GM12864 (cell line): ENCODE data around the gene NPTX2.

Experiments
- DNase-seq: peaks from one replicate; pipeline ENCODE4 v3.0.0-alpha.2; 2011; ENCODE audit warnings: low read depth
- H3K4me3 ChIP-seq: 2 replicates; pipeline ENCODE4 v1.5.1; 2011; ENCODE audit warnings: mild to moderate bottlenecking, low read depth, low read length, control low read depth
- TF ChIP-seq, protein P1 (sequence below): IDR thresholded peaks from 2 replicates; pipeline ENCODE4 v1.5.1; 2011; ENCODE audit warnings: low read depth, mild to moderate bottlenecking, moderate library complexity, low read length, control low read depth, inconsistent platforms; ENCODE audit errors: missing control alignments

The NPTX2 gene

DNA sequence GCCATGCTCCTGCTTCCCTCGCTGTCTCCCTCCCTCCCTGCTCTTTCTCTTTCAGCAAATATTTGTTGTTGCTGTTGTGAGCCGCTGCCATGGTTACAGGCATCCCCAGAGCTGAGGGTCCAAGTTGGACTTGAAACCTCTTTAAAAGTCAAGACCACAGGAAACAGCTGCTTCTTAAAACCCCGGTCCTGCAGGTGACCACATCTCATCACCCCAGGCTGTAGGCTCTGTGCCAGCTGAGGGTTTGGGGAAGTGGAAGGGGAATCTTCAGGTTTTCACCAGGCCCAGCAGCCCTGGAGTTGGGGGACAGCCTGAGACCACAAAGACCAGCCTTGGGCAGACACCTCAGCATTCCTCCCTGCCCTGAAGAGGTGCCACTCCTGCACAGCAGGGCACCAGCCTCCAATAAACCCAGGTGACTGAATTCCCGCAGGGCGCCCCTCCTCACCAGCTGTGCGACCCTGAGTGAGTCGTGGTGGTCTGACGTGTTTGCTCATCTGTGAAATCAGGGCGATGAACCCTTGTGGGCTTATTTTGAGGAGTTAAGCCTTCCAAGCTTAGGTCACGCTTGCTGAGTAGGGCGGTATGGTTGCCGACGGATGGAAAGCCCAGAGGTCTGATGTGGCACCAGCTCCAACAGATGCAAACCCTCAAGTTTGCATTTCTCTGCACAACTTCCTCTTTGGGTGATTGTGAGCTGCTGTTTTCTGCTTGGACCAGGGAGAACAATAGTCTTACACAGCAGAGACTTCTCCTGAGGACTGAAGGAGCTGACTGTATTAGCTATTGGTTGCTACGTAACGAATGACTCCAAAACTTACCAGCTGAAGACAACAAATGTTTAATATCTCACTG lies 24.8 kb downstream of the NPTX2 start:
- DNase-seq: peak; percentile 83
- TF ChIP-seq, protein P1, sequence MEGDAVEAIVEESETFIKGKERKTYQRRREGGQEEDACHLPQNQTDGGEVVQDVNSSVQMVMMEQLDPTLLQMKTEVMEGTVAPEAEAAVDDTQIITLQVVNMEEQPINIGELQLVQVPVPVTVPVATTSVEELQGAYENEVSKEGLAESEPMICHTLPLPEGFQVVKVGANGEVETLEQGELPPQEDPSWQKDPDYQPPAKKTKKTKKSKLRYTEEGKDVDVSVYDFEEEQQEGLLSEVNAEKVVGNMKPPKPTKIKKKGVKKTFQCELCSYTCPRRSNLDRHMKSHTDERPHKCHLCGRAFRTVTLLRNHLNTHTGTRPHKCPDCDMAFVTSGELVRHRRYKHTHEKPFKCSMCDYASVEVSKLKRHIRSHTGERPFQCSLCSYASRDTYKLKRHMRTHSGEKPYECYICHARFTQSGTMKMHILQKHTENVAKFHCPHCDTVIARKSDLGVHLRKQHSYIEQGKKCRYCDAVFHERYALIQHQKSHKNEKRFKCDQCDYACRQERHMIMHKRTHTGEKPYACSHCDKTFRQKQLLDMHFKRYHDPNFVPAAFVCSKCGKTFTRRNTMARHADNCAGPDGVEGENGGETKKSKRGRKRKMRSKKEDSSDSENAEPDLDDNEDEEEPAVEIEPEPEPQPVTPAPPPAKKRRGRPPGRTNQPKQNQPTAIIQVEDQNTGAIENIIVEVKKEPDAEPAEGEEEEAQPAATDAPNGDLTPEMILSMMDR: no peak
- H3K4me3 ChIP-seq: no peak overlapping the region

DNA sequence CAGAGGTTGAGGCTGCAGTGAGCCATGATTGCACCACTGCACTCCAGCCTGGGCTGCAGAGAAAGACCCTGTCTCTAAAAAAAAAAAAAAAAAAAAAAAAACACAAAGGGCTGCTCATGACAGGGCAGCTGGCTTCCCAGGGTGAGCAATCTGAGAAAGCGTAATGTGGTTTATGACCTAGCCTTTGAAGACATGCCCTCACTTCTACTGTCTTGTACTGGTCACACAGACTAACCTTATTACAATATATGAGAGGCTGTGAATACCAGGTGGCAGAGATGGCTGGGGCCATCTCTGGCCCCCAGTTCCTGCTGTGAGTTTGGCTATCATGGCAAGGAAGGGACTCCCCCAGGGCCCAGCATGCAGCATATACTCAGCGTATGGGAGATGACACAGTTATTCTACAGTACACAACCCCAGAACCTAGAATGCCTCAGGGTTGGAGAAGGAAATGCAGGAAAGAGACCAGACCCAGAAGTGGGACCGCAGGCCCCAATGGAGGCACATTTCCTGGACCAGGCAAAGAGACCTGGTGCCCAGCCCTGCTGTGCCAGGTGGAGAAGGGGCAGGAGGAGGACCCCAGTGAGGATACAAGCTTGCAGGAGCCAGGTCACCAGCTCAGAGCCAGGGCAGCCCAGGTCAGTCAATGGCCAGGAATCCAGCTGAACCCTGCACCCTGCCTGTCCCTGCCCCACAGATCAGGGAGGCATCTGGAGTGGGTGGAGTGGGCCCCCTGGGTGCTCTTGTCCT lies 26.3 kb downstream of the NPTX2 start:
- no peak overlapping the region for H3K4me3 ChIP-seq
- TF ChIP-seq, protein P1: no peak
- DNase-seq: no peak

DNA sequence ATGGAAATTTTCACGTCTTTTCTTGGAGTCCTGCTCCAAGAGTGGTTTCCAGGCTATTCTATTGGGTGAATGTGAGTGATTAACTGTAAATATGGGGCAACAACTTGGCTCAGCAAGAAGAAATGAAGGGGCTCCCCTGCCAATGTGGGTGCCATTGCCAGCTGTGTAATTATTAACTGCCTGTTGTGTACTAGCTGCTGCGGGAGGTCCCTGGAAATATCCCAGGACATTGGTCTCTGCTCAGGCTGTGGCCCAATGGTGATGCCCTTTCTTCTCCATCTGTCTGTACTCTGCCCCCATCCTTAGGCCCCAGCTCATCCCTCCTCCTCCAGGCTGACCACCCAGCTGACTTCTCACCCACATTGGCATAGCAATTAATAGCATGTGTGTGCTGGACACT lies 29.4 kb downstream of the NPTX2 start:
- TF ChIP-seq, protein P1: no peak
- DNase-seq: no peak
- no peak overlapping the region for H3K4me3 ChIP-seq

DNA sequence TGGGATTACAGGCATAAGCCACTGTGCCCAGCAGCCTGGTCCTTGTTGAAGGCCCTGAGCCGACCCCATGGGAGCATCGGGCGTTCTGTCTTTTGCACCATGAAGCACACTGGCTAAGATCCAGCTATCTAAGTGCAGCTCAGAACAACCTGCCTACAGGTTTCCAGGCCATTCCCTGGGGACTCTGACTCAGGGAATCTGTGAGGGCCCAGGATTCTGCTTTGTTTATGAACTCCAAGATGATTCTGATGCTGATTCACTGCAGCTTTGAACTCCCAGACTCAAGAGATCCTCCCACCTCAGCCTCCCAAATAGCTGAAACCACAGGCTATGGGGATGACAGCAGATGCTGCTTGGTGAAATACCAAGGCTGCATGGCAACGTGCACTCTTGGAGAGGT lies 30.2 kb downstream of the NPTX2 start:
- no peak for DNase-seq
- TF ChIP-seq, protein P1: no peak
- no peak overlapping the region for H3K4me3 ChIP-seq

DNA sequence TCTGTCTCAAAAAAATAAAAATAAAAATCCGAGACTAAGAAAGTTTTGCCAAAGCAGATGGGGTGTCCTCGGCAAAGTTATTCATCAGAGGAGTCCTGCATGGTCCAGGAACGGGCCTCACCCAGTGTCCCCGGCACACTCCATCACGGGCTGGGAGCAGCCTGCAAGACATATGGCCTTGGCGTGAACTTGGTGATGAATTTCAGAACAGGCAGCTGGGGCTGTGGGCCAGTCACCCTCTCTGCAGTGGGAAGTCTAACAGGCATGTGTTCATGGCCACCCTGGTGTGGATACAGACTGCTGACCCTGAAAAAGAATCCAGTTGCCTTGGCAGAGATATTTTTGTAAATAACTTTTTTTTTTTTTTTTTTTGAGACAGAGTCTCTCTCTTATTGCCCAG lies 34.7 kb downstream of the NPTX2 start:
- no peak for DNase-seq
- H3K4me3 ChIP-seq: no peak overlapping the region
- TF ChIP-seq, protein P1: no peak

DNA sequence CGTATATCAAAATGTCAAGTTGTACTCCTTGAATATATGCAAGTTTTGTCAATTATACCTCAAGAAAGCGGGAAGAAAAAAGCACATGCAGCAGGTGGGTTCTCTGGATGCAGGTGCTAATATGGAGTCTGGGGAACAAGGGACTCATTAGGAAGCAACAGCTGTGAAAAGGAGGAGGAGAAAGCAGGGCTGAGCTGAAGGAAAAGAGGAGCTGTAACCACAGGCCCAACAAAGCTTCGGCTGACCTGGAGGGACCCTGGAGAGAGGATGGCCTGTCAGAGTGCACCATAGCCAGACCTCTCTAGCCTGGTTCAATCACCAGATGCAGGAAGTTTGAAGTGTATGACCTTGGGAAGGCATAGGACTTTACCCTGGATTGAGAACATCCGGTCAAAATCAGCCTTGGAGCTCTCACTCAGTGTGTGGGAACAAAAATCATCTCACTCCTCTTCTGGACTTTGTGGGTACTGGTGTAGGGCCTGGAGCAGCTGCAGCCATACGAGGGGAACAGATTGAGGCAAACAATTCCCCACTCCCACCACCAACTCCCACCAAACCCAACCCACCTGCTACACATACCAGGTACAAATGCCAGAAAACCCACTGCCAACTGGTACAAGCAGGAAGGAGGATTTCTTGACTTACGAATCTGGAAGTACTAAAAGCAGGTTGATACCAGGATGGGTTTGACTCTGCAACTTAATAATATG lies 36.7 kb downstream of the NPTX2 start:
- no peak overlapping the region for H3K4me3 ChIP-seq
- TF ChIP-seq, protein P1: no peak
- no peak for DNase-seq
